Hepatocyte (in vitro differentiated cells): ENCODE results near the gene SFXN5. TPM values are rescaled to one million over a fixed set of nuclear protein-coding genes. Genes with fewer than 3 reads are reported as not detected.

Source experiments
- DNase-seq: peaks from one replicate; pipeline ENCODE4 v3.0.0-alpha.2; 2016; ENCODE audit warnings: low spot score
- H2AFZ ChIP-seq: fragments of 200-600 bp; sonication (generic); 2 replicates; pipeline ENCODE4 v1.6.0; 2016; ENCODE audit warnings: antibody characterized with exemption, mild to moderate bottlenecking
- H3K27ac ChIP-seq: fragments of 200-600 bp; sonication (generic); 2 replicates; pipeline ENCODE4 v1.5.1; 2016; ENCODE audit warnings: mild to moderate bottlenecking
- H3K27me3 ChIP-seq: fragments of 200-600 bp; sonication (generic); 2 replicates; pipeline ENCODE4 v1.6.1; 2016
- H3K36me3 ChIP-seq: fragments of 200-600 bp; sonication (generic); replicated peaks from 2 replicates; pipeline ENCODE4 v1.5.1; 2016; ENCODE audit warnings: low read depth; ENCODE audit not compliant: insufficient read depth
- H3K4me1 ChIP-seq: fragments of 200-600 bp; sonication (generic); 2 replicates; pipeline ENCODE4 v1.5.1; 2016; ENCODE audit warnings: mild to moderate bottlenecking, moderate library complexity; ENCODE audit not compliant: insufficient read depth
- H3K4me2 ChIP-seq: fragments of 200-600 bp; sonication (generic); 2 replicates; pipeline ENCODE4 v1.6.0; 2016
- H3K4me3 ChIP-seq: fragments of 200-600 bp; sonication (generic); 2 replicates; pipeline ENCODE4 v1.5.1; 2016; ENCODE audit warnings: mild to moderate bottlenecking
- H3K79me2 ChIP-seq: fragments of 200-600 bp; sonication (generic); 2 replicates; pipeline ENCODE4 v1.6.0; 2017; ENCODE audit warnings: mild to moderate bottlenecking
- H3K9me2 ChIP-seq: fragments of 200-600 bp; sonication (generic); replicated peaks from 2 replicates; pipeline ENCODE4 v1.6.0; 2017; ENCODE audit warnings: mild to moderate bottlenecking; ENCODE audit not compliant: insufficient read depth
- H3K9me3 ChIP-seq: fragments of 200-600 bp; sonication (generic); 2 replicates; pipeline ENCODE4 v1.5.1; 2016; ENCODE audit warnings: low read depth, mild to moderate bottlenecking
- H4K20me1 ChIP-seq: fragments of 200-600 bp; sonication (generic); 2 replicates; pipeline ENCODE4 v1.6.0; 2016; ENCODE audit warnings: mild to moderate bottlenecking; ENCODE audit not compliant: insufficient read depth, poor library complexity, severe bottlenecking
- EZH2 ChIP-seq: fragments of 200-600 bp; sonication (generic); IDR thresholded peaks from 2 replicates; pipeline ENCODE4 v1.6.1; 2016; ENCODE audit warnings: antibody characterized with exemption, mild to moderate bottlenecking, borderline replicate concordance
- EZH2phosphoT487 ChIP-seq: fragments of 200-600 bp; sonication (generic); IDR thresholded peaks from one replicate; pipeline ENCODE4 v1.6.1; 2018; ENCODE audit warnings: antibody characterized with exemption, mild to moderate bottlenecking, low read depth, moderate library complexity; ENCODE audit not compliant: unreplicated experiment, severe bottlenecking
- WGBS: methylation state at CpG from one replicate; pipeline ENCODE4 v1.1.6; 2016; ENCODE audit warnings: low lambda C conversion rate; ENCODE audit errors: missing lambda C conversion rate; 5-methylcytosine and 5-hydroxymethylcytosine counted together
- polyA plus RNA-seq: library from polyadenylated mRNA; unstranded; fragments of >200 nt; fragmentation: Nextera tagmentation; extraction: Ambion mirVana; gene quantifications from 2 replicates; pipeline ENCODE4 v1.2.1, GENCODE V29; 2016
- total RNA-seq: library from RNA; depleted of rRNA; stranded (reverse); fragments of >200 nt; gene quantifications from 2 replicates; pipeline ENCODE4 v1.2.3, GENCODE V29; 2014
- TF ChIP-seq, protein P1 (sequence below): fragments of 200-600 bp; sonication (generic); IDR thresholded peaks from 2 replicates; pipeline ENCODE4 v1.5.1; 2016; ENCODE audit warnings: antibody characterized with exemption, mild to moderate bottlenecking; ENCODE audit not compliant: poor library complexity

Gene SFXN5
- total and polyA plus RNA-seq, 2 experiments from 2014 or later: 25.8 to 34.6 TPM

GRCh38 chr2:73109431-73110167 lies 38.1 kb upstream of the SFXN5 start:
- Histone ChIP-seq H4K20me1 (peaks cover 59% of the 10 kb centered on the region), H3K4me3 (no peak overlapping the region), H2AFZ (no peak overlapping the region), H3K79me2 (peaks cover 78% of the 10 kb centered on the region), H3K9me2 (no peaks in the 10 kb centered on the region), H3K4me1 (peaks cover 23% of the 10 kb centered on the region), H3K27ac (no peak overlapping the region), H3K27me3 (no peaks in the 10 kb centered on the region), H3K4me2 (peak overlapping the region; percentile 95), H3K9me3 (no peaks in the 10 kb centered on the region), H3K36me3 (no peaks in the 10 kb centered on the region)
- DNase-seq: no peak
- TF ChIP-seq EZH2 (no peak), EZH2phosphoT487 (no peak)
- TF ChIP-seq, protein P1, sequence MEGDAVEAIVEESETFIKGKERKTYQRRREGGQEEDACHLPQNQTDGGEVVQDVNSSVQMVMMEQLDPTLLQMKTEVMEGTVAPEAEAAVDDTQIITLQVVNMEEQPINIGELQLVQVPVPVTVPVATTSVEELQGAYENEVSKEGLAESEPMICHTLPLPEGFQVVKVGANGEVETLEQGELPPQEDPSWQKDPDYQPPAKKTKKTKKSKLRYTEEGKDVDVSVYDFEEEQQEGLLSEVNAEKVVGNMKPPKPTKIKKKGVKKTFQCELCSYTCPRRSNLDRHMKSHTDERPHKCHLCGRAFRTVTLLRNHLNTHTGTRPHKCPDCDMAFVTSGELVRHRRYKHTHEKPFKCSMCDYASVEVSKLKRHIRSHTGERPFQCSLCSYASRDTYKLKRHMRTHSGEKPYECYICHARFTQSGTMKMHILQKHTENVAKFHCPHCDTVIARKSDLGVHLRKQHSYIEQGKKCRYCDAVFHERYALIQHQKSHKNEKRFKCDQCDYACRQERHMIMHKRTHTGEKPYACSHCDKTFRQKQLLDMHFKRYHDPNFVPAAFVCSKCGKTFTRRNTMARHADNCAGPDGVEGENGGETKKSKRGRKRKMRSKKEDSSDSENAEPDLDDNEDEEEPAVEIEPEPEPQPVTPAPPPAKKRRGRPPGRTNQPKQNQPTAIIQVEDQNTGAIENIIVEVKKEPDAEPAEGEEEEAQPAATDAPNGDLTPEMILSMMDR: no peak
- WGBS: 75% methylated on average over 5 of the region's 5 CpGs

DNA sequence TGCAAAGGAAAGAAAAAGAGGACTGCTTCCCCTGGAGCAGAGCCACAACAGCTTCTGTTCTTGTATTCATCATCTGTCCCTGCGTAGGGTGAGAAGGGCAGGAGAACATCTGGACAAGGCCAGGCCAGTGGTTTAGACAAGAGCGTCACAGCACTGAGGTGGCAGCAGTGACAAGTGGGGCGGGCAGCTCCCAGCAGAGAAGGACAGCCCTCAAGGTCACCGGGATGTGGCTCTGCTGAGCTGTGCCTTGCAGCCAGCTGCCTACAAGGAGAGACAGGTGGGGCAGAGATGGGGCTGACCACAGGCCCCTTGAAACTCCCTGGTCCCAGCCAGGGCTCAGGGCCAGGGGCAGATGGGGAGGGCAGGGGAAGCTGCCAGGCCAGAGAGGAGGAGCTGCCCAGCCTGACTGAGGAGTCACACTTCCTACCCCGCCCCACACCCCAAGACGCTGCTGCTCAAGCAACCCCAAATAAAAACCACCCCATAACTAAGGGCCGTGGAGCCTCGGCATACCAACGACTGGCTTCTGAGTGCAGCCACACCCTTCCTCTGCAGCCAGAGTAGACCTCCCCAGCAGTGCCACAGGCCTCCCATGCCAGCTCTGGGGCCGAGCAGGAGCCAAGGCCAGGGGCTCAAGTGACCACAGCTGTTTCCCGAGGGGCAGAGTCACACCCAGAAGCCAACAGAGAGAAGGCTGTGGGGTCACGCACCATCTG lies 35.9 kb upstream of the SFXN5 start:
- H3K4me1 ChIP-seq: peaks cover 23% of the 10 kb centered on the region
- H4K20me1 ChIP-seq: peaks cover 80% of the 10 kb centered on the region
- no peak overlapping the region for H2AFZ ChIP-seq
- DNase-seq: no peak
- H3K9me3 ChIP-seq: no peaks in the 10 kb centered on the region
- H3K79me2 ChIP-seq: peaks cover 98% of the 10 kb centered on the region
- TF ChIP-seq EZH2 (no peak), EZH2phosphoT487 (no peak)
- TF ChIP-seq, protein P1: no peak
- 87% methylated on average over 11 of the region's 12 CpGs for whole genome bisulfite sequencing
- no peaks in the 10 kb centered on the region for H3K27me3 ChIP-seq
- no peak overlapping the region for H3K4me2 ChIP-seq
- H3K4me3 ChIP-seq: no peak overlapping the region
- H3K27ac ChIP-seq: no peak overlapping the region
- H3K9me2 ChIP-seq: no peaks in the 10 kb centered on the region
- no peaks in the 10 kb centered on the region for H3K36me3 ChIP-seq

DNA sequence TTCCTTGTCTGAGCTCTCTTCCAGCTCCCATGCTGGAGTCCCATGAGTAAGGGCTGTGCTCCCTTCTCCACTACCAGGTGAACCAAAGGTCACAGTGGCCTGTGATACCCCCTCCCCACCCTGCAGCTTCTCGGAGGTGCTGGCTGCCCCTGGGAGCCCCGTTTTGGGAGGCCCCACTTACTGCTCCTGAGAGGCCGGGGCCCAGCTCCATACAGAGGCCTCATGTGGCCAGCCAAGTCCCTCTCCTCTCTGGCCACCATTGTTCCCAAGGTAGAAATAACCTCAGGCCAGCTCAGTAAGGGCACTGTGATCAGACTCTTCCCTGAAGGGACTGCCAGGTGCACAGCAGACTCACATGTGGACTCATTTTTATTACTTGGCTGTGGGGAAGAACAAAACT lies 35.3 kb upstream of the SFXN5 start:
- Histone ChIP-seq H4K20me1 (peaks cover 86% of the 10 kb centered on the region), H3K4me3 (no peak overlapping the region), H2AFZ (no peak overlapping the region), H3K27me3 (no peaks in the 10 kb centered on the region), H3K4me1 (peaks cover 23% of the 10 kb centered on the region), H3K4me2 (no peak overlapping the region), H3K36me3 (no peaks in the 10 kb centered on the region), H3K9me2 (no peaks in the 10 kb centered on the region), H3K9me3 (no peaks in the 10 kb centered on the region), H3K27ac (no peak overlapping the region), H3K79me2 (peaks cover 98% of the 10 kb centered on the region)
- WGBS: 82% methylated on average over 3 of the region's 3 CpGs
- no peak for DNase-seq
- TF ChIP-seq EZH2phosphoT487 (no peak), EZH2 (no peak)
- TF ChIP-seq, protein P1: no peak
